ENCODE data around the gene TOP1. TPM values are rescaled to one million over a fixed set of nuclear protein-coding genes. Genes with fewer than 3 reads are reported as not detected.
"Not testable (repeated sequence)": the region's sequence is repeated elsewhere in the genome, so short reads cannot be mapped to it uniquely, and the experiment has no call there.

TOP1 gene
- total RNA-seq, 4 donors from 2014 or later = 23.1 to 49.9 (median 31.6) TPM

GRCh38 chr20:41125530-41126457 is 97.2 kb downstream of the TOP1 start:
- WGBS, 2 donors = 84% methylated on average over 6 of the region's 6 CpGs
- no peak for DNase-seq
- peaks cover 23 to 65% (median 24%) of the 10 kb centered on the region in 3 donors for H3K36me3 ChIP-seq
- TF ChIP-seq POLR2A (IDR thresholded peaks at IDR 0.05) (no peak), CTCF (IDR thresholded peaks at IDR 0.05) (no peak)
- intact Hi-C loops (cut with DNase I) = no loop called here
- no peak overlapping the region for H3K27ac ChIP-seq
- H3K9me3 ChIP-seq = no peaks in the 10 kb centered on the region
- H3K27me3 ChIP-seq = no peaks in the 10 kb centered on the region
- no peaks in the 10 kb centered on the region for H3K4me1 ChIP-seq
- no peak overlapping the region for H3K4me3 ChIP-seq

- WGBS, 2 donors = 93 to 98% methylated on average over 3 of the region's 3 CpGs
- intact Hi-C loops (cut with DNase I) = no loop called here
- no peaks in the 10 kb centered on the region for H3K9me3 ChIP-seq
- TF ChIP-seq POLR2A (IDR thresholded peaks at IDR 0.05) (no peak), CTCF (IDR thresholded peaks at IDR 0.05) (no peak)
- H3K27me3 ChIP-seq = no peaks in the 10 kb centered on the region
- no peak overlapping the region for H3K4me3 ChIP-seq
- no peak for DNase-seq
- no peaks in the 10 kb centered on the region for H3K4me1 ChIP-seq
- no peak overlapping the region for H3K27ac ChIP-seq
- peaks cover 14 to 56% (median 16%) of the 10 kb centered on the region in 3 donors for H3K36me3 ChIP-seq
Measured at GRCh38 chr20:41126719-41127118, 98.1 kb downstream of the TOP1 start.

- H3K27me3 ChIP-seq; H3K4me3 ChIP-seq; H3K4me1 ChIP-seq; DNase-seq; H3K9me3 ChIP-seq; H3K27ac ChIP-seq; intact Hi-C loops (cut with DNase I): not testable (repeated sequence)
- 60% methylated on average over 1 of the region's 3 CpGs; no CpG with 5 or more reads in 1 of the 2 donors for WGBS, 2 donors
- peaks cover 0 to 40% (median 4%) of the 10 kb centered on the region in 3 donors for H3K36me3 ChIP-seq
Measured at GRCh38 chr20:41128317-41128716, 99.7 kb downstream of the TOP1 start.

- Histone ChIP-seq H3K36me3 (peaks cover 0 to 5% (median 0%) of the 10 kb centered on the region in 3 donors), H3K4me3 (no peak overlapping the region), H3K4me1 (peaks cover 12 to 36% (median 21%) of the 10 kb centered on the region in 3 donors), H3K27ac (no peak overlapping the region), H3K27me3 (no peaks in the 10 kb centered on the region), H3K9me3 (no peaks in the 10 kb centered on the region)
- no peak for DNase-seq
- intact Hi-C loops (cut with DNase I) = loop anchor here (10.0 kb wide), 1 partner anchor 203 kb away; no protein-coding TSS in a partner anchor
- TF ChIP-seq CTCF (IDR thresholded peaks at IDR 0.05) (no peak), POLR2A (IDR thresholded peaks at IDR 0.05) (no peak)
- WGBS, 2 donors = 71 to 80% methylated on average over 4 to 5 of the region's 5 CpGs
Measured at GRCh38 chr20:41131594-41132387, 103.2 kb downstream of the TOP1 start.

- not testable (repeated sequence) for H3K27me3 ChIP-seq, H3K27ac ChIP-seq, DNase-seq, H3K36me3 ChIP-seq, H3K4me3 ChIP-seq, H3K9me3 ChIP-seq
- WGBS, 2 donors = 69 to 85% methylated on average over 8 to 9 of the region's 9 CpGs
- H3K4me1 ChIP-seq = peaks cover 12 to 36% (median 21%) of the 10 kb centered on the region in 3 donors
- intact Hi-C loops (cut with DNase I) = loop anchor here (10.0 kb wide), 1 partner anchor 202 kb away; no protein-coding TSS in a partner anchor
Measured at GRCh38 chr20:41132388-41132775, 103.8 kb downstream of the TOP1 start.
